ENCODE results near the gene RFX7. TPM values are rescaled to one million over a fixed set of nuclear protein-coding genes. Genes with fewer than 3 reads are reported as not detected.

Gene RFX7
- total and polyA plus RNA-seq, 2 of the 8 experiments (the other 6 are each of a cell fraction or from before 2014, with no cell fraction given), result 10.4 to 40.9 TPM

DNA sequence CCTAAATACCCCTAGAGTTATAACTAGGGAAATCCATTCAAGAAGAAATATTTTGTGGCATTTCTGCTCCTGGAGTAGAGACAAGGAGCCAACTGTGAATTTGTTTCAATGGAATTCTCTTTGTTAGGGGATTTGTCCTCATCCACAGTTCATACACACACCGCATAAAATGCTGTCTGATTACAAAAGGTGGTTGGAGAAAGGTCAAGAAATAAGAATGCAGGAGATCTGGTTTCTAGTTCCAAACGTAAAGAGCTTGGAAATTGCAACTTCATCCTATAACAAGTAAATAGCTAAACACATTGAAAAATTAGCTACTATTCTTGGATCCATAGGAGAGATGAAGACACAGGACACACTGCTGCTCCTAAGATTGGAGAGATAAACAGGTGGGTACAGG, 184.0 kb downstream of the RFX7 start:
- no peak overlapping the region for H2AK5ac ChIP-seq (ENCODE audit: low read depth, low read length)
- H3K27me3 ChIP-seq (replicated peaks in 1 of 4; ENCODE audit: control insufficient read depth in 3 of 4, extremely low read depth in 1 of 4, insufficient read depth in 3 of 4, low read length in 3 of 4), result no peaks in the 10 kb centered on the region; a peak in 1 of 7 replicates
- ChIA-PET CTCF (ENCODE audit: partially characterized antibody) (interaction anchor here (1.2 kb wide), 1 partner anchor 35 kb away, joined by 4 read pairs; no protein-coding TSS in a partner anchor), POLR2A (ENCODE audit: partially characterized antibody) (no interaction called here)
- no peak overlapping the region for H2BK5ac ChIP-seq (ENCODE audit: low read depth, low read length)
- no peaks in the 10 kb centered on the region for H3K36me3 ChIP-seq (ENCODE audit: control insufficient read depth in 2 of 4, insufficient read depth in 4 of 4, low read length in 3 of 4)
- H3K79me2 ChIP-seq (ENCODE audit: control insufficient read depth in 1 of 2, insufficient read depth in 2 of 2, low read length in 2 of 2), result no peaks in the 10 kb centered on the region
- no peak overlapping the region for H4K5ac ChIP-seq (ENCODE audit: insufficient read length, low read depth, low read length)
- no peak overlapping the region for H2BK12ac ChIP-seq (ENCODE audit: low read depth, low read length)
- no peak overlapping the region for H3K23ac ChIP-seq (ENCODE audit: insufficient read length)
- no peak overlapping the region for H4K91ac ChIP-seq (replicated peaks; ENCODE audit: insufficient read length, low read length)
- H3K4me1 ChIP-seq (replicated peaks in 1 of 4; ENCODE audit: control insufficient read depth in 3 of 4, insufficient read depth in 4 of 4, low read length in 3 of 4), result no peaks in the 10 kb centered on the region
- no peak overlapping the region for H3K18ac ChIP-seq (ENCODE audit: extremely low read depth, low read length)
- H3K4me3 ChIP-seq (ENCODE audit: extremely low read depth in 1 of 4, insufficient read depth in 2 of 4, low read depth in 3 of 4, low read length in 4 of 4), result no peak overlapping the region
- WGBS, 2 experiments (ENCODE audit: extremely low coverage in 1 of 2, insufficient coverage in 1 of 2, insufficient read length in 1 of 2, insufficient replicate concordance in 2 of 2, low coverage in 1 of 2, low lambda C conversion rate in 2 of 2, missing lambda C conversion rate in 1 of 2), result 87% methylated on average over 2 of the region's 2 CpGs; no CpG with 5 or more reads in 1 of the 2 experiments
- no peak overlapping the region for H2AFZ ChIP-seq (ENCODE audit: low read length)
- no peak overlapping the region for H2BK20ac ChIP-seq (ENCODE audit: low read length)
- H3K4ac ChIP-seq (replicated peaks; ENCODE audit: insufficient read length, low read depth, low read length), result no peak overlapping the region
- no peaks in the 10 kb centered on the region for H3K23me2 ChIP-seq (ENCODE audit: low read depth, low read length)
- H2BK120ac ChIP-seq (replicated peaks; ENCODE audit: low read depth, low read length), result no peak overlapping the region
- TF ChIP-seq RNF2 (IDR thresholded peaks at IDR 0.05; ENCODE audit: borderline replicate concordance, low read depth, low read length, missing control alignments, poor library complexity, severe bottlenecking) (no peak), YY1 (IDR thresholded peaks at IDR 0.05; ENCODE audit: low read depth, low read length) (no peak), SIX5 (IDR thresholded peaks at IDR 0.05; ENCODE audit: low read depth, low read length) (no peak), TBP (IDR thresholded peaks at IDR 0.05; ENCODE audit: low read depth, low read length) (no peak), GABPA (IDR thresholded peaks at IDR 0.05; ENCODE audit: borderline replicate concordance, insufficient read depth, low read length) (no peak)
- H3K79me1 ChIP-seq (ENCODE audit: low read depth, low read length), result no peaks in the 10 kb centered on the region
- H2BK15ac ChIP-seq (ENCODE audit: low read length), result no peak overlapping the region
- FAIRE-seq (no peak), DNase-seq (ENCODE audit: low read depth in 1 of 2, low spot score in 2 of 2) (no peak)
- H3K56ac ChIP-seq (replicated peaks; ENCODE audit: insufficient read length, low read depth, low read length), result no peak overlapping the region
- no peak overlapping the region for H3K27ac ChIP-seq (ENCODE audit: low read depth, low read length)
- H3K9ac ChIP-seq (replicated peaks in 1 of 4; ENCODE audit: extremely low read depth in 1 of 4, low read depth in 3 of 4, low read length in 3 of 4), result no peak overlapping the region
- no peak overlapping the region for H4K8ac ChIP-seq (ENCODE audit: extremely low read depth, insufficient read depth, low read length)
- no peaks in the 10 kb centered on the region for H4K20me1 ChIP-seq (replicated peaks in 1 of 2; ENCODE audit: control insufficient read depth in 1 of 2, insufficient read depth in 2 of 2, low read length in 2 of 2)
- H3K4me2 ChIP-seq (ENCODE audit: insufficient read depth in 1 of 2, low read depth in 2 of 2, low read length in 2 of 2), result no peak overlapping the region
- no peaks in the 10 kb centered on the region for H3K9me3 ChIP-seq (ENCODE audit: insufficient read depth in 2 of 2, low read depth in 1 of 2, low read length in 1 of 2)
- H3K14ac ChIP-seq (ENCODE audit: insufficient read length), result no peak overlapping the region

Measured in H1 (cell line).